NB4 (cell line): ENCODE results near the gene CIP2A.

Experiments
- CTCF ChIP-seq: IDR thresholded peaks from one replicate; pipeline ENCODE4 v1.5.1; 2012; ENCODE audit warnings: low read depth, low read length
- MAX ChIP-seq: IDR thresholded peaks from 2 replicates; pipeline ENCODE4 v1.6.1; 2011; ENCODE audit warnings: low read depth, low read length
- MYC ChIP-seq: IDR thresholded peaks from 2 replicates; pipeline ENCODE4 v1.6.1; 2011; ENCODE audit warnings: low read depth, low read length
- POLR2A ChIP-seq: IDR thresholded peaks from 2 replicates; pipeline ENCODE4 v1.6.1; 2011; ENCODE audit warnings: mild to moderate bottlenecking; ENCODE audit not compliant: insufficient read length; ENCODE audit errors: extremely low read depth

GRCh38 chr3:108546692-108547091 lies 42.5 kb downstream of the CIP2A start:
- TF ChIP-seq MAX (no peak), CTCF (no peak), MYC (no peak), POLR2A (no peak)
